ENCODE measurements around the gene UBTD2. TPM values are rescaled to one million over a fixed set of nuclear protein-coding genes. Genes with fewer than 3 reads are reported as not detected.
A peak's percentile ranks its signal among the peaks of the same experiment; 100 is the strongest.

UBTD2 gene
- total and polyA plus RNA-seq, 2 experiments from 2014 or later = 17.9 to 46.3 TPM

GRCh38 chr5:172189693-172190296, 93.8 kb downstream of the UBTD2 start:
- H3K4me3 ChIP-seq = peak overlapping the region; percentile 96
- H3K27ac Mint-ChIP-seq = no peak overlapping the region
- peak overlapping the region; percentile 82 for H3K4me3 Mint-ChIP-seq

More at GRCh38 chr5:172189693-172190296, 93.8 kb downstream of the UBTD2 start:
- Histone ChIP-seq H3K9me2 (ENCODE audit: insufficient read depth) (no peaks in the 10 kb centered on the region), H3K36me3 (ENCODE audit: insufficient read depth) (no peaks in the 10 kb centered on the region), H3K4me1 (ENCODE audit: insufficient read depth) (peaks cover 20% of the 10 kb centered on the region), H2AFZ (peak overlapping the region; percentile 90), H3K27ac (ENCODE audit: low read depth) (no peak overlapping the region), H3K27me3 (ENCODE audit: insufficient read depth) (peaks cover 15% of the 10 kb centered on the region), H3K79me2 (replicated peaks; ENCODE audit: insufficient read depth) (peaks cover 21% of the 10 kb centered on the region), H3K4me2 (peak overlapping the region; percentile 91), H4K20me1 (replicated peaks; ENCODE audit: insufficient read depth) (no peaks in the 10 kb centered on the region), H3F3A (replicated peaks; ENCODE audit: low read depth) (peaks cover 11% of the 10 kb centered on the region)
- Mint-ChIP-seq H3K9me3 (no peaks in the 10 kb centered on the region), H3K4me1 (peaks cover 25% of the 10 kb centered on the region), H3K36me3 (ENCODE audit: low read depth) (no peaks in the 10 kb centered on the region), H3K27me3 (ENCODE audit: insufficient read depth, low read depth, poor library complexity) (peaks cover 15% of the 10 kb centered on the region)
- TF ChIP-seq ZNF462 (CRISPR knock-in tag; IDR thresholded peaks at IDR 0.05) (0 out of 2 replicates have a peak, but pooled peaks have one; percentile 8), STAT1 (IDR thresholded peaks at IDR 0.05; ENCODE audit: unreplicated experiment) (no peak), ZNF331 (CRISPR knock-in tag; IDR thresholded peaks at IDR 0.05; ENCODE audit: low read depth) (no peak)
- DNase-seq (ENCODE audit: low spot score) (no peak), ATAC-seq (no peak)

Data from GM23338 (cell line).